ENCODE measurements around the gene NEUROD2. TPM values are rescaled to one million over a fixed set of nuclear protein-coding genes. Genes with fewer than 3 reads are reported as not detected.

Gene NEUROD2
- total RNA-seq, 6 experiments from 2014 or later = not detected

- intact Hi-C loops (cut with DNase I) = no loop called here
- DNase-seq (no peak), ATAC-seq (no peak)
- H3K36me3 ChIP-seq = no peaks in the 10 kb centered on the region
- H3K9me3 ChIP-seq = no peaks in the 10 kb centered on the region
- no peaks in the 10 kb centered on the region for H3K27me3 ChIP-seq
- H3K4me1 ChIP-seq = peaks cover 0 to 12% (median 2%) of the 10 kb centered on the region in 4 donors
- no peak overlapping the region for H3K27ac ChIP-seq
- H3K4me3 ChIP-seq = no peak overlapping the region
- 72% methylated on average over 3 of the region's 7 CpGs for WGBS (ENCODE audit: insufficient coverage, low coverage, low lambda C conversion rate, missing lambda C conversion rate)
- TF ChIP-seq POLR2A (IDR thresholded peaks at IDR 0.05) = no peak
- TF ChIP-seq, protein P1, sequence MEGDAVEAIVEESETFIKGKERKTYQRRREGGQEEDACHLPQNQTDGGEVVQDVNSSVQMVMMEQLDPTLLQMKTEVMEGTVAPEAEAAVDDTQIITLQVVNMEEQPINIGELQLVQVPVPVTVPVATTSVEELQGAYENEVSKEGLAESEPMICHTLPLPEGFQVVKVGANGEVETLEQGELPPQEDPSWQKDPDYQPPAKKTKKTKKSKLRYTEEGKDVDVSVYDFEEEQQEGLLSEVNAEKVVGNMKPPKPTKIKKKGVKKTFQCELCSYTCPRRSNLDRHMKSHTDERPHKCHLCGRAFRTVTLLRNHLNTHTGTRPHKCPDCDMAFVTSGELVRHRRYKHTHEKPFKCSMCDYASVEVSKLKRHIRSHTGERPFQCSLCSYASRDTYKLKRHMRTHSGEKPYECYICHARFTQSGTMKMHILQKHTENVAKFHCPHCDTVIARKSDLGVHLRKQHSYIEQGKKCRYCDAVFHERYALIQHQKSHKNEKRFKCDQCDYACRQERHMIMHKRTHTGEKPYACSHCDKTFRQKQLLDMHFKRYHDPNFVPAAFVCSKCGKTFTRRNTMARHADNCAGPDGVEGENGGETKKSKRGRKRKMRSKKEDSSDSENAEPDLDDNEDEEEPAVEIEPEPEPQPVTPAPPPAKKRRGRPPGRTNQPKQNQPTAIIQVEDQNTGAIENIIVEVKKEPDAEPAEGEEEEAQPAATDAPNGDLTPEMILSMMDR (IDR thresholded peaks at IDR 0.05) = no peak
Measured at GRCh38 chr17:39580082-39580468, 27.6 kb downstream of the NEUROD2 start.

- Histone ChIP-seq H3K4me1 (peaks cover 0 to 12% (median 2%) of the 10 kb centered on the region in 4 donors), H3K4me3 (no peak overlapping the region), H3K27me3 (no peaks in the 10 kb centered on the region), H3K36me3 (no peaks in the 10 kb centered on the region), H3K27ac (no peak overlapping the region), H3K9me3 (no peaks in the 10 kb centered on the region)
- no peak for DNase-seq
- intact Hi-C loops (cut with DNase I) = no loop called here
- 32% methylated on average over 8 of the region's 8 CpGs for WGBS (ENCODE audit: insufficient coverage, low coverage, low lambda C conversion rate, missing lambda C conversion rate)
- peak in 1 of 4 donors; percentile 24 for ATAC-seq
- TF ChIP-seq, protein P1 (IDR thresholded peaks at IDR 0.05) = no peak
- TF ChIP-seq POLR2A (IDR thresholded peaks at IDR 0.05) = no peak
Measured at GRCh38 chr17:39579318-39580081, 28.2 kb downstream of the NEUROD2 start.

GRCh38 chr17:39578272-39578671 is 29.4 kb downstream of the NEUROD2 start:
- intact Hi-C loops (cut with DNase I) = no loop called here
- no peaks in the 10 kb centered on the region for H3K36me3 ChIP-seq
- peaks cover 0 to 12% (median 4%) of the 10 kb centered on the region in 4 donors for H3K4me1 ChIP-seq
- ATAC-seq = no peak
- no peaks in the 10 kb centered on the region for H3K27me3 ChIP-seq
- no peak overlapping the region for H3K4me3 ChIP-seq
- TF ChIP-seq, protein P1 (IDR thresholded peaks at IDR 0.05) = no peak
- no peak for TF ChIP-seq POLR2A (IDR thresholded peaks at IDR 0.05)
- H3K27ac ChIP-seq = no peak overlapping the region
- WGBS (ENCODE audit: insufficient coverage, low coverage, low lambda C conversion rate, missing lambda C conversion rate) = no CpG with 5 or more reads among the region's 2 CpGs
- no peak for DNase-seq
- H3K9me3 ChIP-seq = no peaks in the 10 kb centered on the region

- Histone ChIP-seq H3K27ac (no peak overlapping the region), H3K36me3 (no peaks in the 10 kb centered on the region), H3K27me3 (no peaks in the 10 kb centered on the region), H3K4me3 (no peak overlapping the region), H3K4me1 (peaks cover 0 to 12% (median 4%) of the 10 kb centered on the region in 4 donors), H3K9me3 (peaks cover 0 to 2% (median 0%) of the 10 kb centered on the region in 4 donors)
- intact Hi-C loops (cut with DNase I) = no loop called here
- WGBS (ENCODE audit: insufficient coverage, low coverage, low lambda C conversion rate, missing lambda C conversion rate) = 62% methylated on average over 5 of the region's 7 CpGs
- no peak for TF ChIP-seq POLR2A (IDR thresholded peaks at IDR 0.05)
- TF ChIP-seq, protein P1 (IDR thresholded peaks at IDR 0.05) = no peak
- no peak for DNase-seq
- no peak for ATAC-seq
Measured at GRCh38 chr17:39576187-39576586, 31.5 kb downstream of the NEUROD2 start.
